Measurements from ENCODE around the gene ATP2B2.

Gene ATP2B2

DNA sequence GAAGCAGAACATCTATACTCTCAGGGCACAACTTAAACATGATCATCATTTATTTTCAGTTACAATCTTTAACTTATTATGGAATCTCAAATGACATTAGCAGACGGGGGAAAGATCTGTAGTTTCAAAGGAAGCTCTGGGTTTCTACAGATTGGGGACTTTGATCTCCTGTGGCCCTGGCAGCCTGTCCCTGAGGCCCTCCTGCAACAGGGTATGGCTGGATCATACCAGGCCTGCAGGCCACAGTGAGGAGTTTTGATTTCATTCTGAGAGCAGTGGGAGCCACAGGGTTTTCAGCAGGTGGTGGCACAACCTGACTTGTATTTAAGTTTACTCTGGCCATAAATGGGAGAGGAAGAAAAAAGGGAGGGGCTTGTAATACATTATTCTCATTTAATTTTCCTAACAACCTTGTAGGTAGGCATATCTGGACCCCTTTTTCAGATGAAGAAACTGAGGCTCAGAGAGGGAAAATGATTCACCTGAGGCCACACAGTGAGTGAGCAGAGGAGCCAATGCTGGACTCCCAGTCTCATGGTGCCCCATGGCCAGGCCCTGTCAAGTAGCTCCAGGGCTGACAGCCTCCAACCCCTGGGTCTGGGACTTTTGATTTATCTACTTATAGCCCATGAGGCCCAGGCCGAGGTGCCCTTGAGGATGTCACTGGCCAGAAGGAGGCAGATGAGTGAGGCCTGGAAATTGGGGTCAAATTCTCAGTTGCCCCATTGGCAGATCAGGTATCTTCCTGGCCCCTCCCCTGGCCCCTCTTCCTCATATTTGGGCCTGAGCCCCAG is 71.0 kb downstream of the ATP2B2 start:
- DNase-seq (ENCODE audit: low read depth in 1 of 2, low spot score in 1 of 2) = no peak

DNA sequence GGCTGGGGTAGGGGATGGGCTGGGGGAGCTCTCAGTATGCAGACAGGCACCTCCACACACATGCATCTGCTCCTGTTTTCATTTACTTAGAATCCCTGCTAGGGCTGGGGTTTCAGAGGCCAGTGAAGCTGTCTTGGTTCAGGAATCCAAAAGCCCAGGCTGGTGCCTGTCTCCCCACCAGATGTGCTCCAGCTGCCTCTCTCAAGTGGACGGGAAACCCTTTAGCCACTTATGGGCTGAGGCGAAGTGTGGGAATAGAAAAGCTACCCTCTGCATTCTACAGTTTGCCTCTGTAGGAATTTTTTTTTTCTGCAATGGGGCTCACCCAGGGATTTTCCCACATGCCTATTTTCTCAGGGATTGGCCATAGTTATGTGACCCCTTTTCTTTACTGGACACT is 72.5 kb downstream of the ATP2B2 start:
- DNase-seq (ENCODE audit: low read depth in 1 of 2, low spot score in 1 of 2) = no peak

DNA sequence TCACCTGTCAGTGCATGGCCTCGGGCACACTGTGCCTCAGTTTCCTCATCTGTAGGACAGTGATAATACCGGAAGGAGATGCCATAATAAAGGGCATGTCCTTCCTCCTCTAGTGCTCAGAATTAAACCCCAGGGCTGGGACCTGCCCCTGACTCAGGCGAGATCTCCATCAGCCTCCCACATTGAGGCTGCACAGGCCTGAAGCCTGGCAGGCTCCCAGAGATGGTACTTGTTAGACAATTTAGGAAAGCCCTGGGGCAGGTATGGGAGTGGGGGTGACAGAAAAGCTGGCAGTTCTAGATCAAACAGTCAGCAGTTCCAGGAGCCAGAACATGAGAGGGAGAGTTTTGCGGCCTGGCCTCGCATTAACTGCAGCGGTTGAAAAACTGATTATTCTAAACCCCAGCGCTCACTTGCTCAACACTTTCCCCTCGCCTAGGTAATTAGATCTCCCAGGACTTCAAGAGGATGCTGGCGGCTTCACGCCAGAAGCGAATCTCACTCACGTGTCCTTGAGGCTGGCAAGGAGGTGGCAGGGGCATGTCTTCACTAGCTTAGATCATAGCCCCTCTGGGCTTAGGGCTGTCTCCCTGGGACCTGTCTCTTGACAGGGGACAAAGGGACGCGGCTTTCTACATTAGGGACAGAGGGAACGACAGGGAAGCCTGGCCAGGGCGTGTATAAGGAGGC is 73.1 kb downstream of the ATP2B2 start:
- DNase-seq (ENCODE audit: low read depth in 1 of 2, low spot score in 1 of 2) = no peak

DNA sequence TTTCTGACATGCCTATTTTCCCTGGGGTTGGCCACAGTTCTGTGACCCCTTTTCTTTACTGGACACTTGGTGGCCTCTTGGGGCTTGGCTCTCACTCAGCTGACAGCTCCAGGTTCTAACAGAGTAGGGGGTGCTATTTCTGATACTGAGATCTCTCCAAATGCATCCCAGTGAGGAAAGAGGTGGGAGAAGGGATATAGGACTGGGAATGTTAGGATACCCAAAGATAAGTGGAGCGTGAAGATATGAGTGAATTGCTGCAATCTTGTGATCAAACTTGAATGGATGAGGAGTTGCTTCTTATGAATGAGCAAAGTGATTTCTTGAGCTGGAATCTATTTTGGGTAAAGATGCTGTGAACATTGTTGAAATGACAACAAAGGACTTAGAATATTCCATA is 74.6 kb downstream of the ATP2B2 start:
- no peak for DNase-seq (ENCODE audit: low read depth in 1 of 2, low spot score in 1 of 2)

DNA sequence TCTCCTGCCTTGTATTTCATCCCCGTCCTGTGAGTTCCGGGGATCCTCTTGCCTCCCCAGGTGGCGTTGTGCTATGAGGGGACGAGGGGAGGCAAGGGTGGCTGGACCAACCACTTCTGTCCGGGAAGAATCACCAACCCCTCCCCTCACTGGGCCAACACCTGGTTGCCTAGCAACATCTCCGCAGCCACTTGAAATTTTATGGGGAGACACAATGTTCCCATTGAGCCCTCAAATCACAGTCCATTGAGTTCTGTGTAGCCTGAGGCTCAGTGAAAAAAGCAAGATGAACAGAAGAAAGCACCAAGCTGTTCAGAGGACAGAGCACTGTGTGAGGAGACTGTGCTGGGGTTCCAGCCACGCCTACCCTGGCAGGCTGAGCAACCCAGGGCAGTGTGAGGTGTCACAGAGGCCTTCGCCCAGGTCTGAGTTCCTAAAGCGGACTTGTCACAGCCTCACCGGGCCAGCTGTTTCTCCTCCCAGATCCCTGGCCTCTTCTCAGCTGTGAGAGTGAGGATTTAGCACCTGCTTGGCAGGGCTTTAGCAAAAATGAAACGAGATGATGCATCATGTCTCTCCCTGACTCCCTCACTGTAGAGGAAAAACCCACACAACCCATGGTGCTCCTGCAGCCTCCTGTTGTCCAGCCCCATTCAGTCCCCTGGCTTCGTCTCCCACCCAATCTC is 76.8 kb downstream of the ATP2B2 start:
- DNase-seq (ENCODE audit: low read depth in 1 of 2, low spot score in 1 of 2) = no peak

DNA sequence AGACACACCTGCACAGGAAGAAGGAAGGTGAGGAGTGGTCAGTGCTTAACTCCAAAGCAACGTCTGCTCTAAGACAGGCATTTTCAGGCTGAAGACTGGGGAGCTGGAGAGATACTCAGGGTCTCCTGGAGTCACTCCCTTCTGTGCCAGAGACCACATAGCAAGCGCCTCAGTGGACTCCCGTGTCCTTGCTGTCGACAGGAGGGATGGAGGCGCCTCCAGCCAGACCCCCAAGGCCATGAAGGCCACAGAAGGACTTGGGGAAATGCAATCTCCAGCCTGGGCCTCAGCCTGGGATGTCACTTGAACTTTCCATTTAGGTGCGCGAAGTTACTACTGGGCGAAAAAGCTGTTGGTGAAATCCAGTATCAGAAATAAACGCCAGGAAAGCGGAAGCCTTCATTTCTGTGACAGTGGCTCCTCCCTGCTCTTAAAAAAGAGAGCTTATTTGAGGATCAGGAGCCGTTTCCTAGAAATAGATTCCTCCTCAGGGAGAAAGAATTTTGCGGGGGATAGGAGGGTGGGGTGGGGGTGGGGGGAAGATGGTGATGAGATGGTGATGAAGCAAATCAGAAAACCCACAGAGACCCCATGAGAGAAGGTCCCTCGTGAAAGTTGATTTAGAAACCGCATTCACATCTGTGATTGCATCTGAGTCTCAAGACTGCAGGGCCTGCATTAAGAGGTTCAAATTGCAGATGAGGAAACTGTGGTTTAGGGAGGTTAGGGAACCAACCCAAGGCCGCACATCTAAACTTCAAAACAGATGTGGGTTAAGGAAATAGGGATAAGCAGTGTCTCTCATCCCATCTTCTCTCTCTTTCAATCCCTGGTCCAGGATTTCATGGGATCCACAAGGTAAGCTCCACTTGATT is 78.8 kb downstream of the ATP2B2 start:
- DNase-seq (ENCODE audit: low read depth in 1 of 2, low spot score in 1 of 2) = no peak

DNA sequence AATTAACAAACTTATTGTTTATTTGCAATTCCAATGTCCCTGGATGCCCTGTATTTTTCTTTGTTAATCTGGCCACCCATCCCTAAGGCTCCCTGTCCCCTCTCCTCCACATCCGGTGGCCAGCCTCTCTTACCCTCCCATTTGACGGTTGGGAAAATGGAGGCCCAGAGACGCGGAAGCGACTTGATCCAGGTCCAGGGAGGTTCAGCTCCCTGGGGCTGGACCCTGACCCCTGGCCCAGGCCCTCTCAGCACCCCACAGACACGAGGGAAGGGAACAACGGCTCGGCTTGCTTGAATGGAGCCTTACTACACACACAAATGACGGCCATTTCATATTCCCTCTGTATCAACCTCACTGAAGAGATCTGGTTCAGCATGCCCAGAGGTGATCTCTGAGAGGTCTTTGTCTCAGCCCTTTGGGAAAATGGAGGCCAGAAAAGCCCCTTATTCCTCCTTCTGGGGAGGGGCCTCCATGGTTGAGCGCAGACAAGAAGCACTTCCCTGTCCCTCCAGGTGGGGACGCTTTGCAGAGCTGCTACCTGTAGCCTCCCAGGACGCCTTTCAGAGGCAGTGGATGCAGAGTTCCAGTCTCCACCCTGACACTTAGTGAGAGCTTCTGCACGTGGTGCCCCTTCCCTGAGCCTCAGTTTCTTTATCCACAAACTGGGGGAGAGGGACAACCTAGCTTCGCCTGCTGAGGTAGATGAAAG is 82.1 kb downstream of the ATP2B2 start:
- DNase-seq (ENCODE audit: low read depth in 1 of 2, low spot score in 1 of 2) = no peak

DNA sequence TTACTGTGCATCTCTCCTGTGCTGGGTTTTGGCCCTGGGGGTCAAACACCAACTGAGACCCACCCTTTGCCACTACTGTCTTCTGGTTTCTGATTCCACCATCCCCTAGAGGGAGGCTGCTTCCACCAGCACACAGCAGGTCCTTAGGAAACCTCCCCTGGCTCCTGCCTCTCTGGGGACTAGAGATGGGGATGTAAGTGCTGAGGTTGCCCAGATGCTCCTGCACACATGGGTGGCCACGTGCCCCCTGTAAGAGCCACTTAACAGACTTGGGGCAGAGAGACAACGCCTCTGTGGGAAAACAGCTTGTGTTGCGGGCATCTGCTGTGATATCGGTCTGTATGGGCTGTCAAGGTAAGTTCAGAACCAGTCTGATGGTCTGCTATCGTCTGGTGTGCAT is 83.4 kb downstream of the ATP2B2 start:
- DNase-seq (ENCODE audit: low read depth in 1 of 2, low spot score in 1 of 2) = no peak

DNA sequence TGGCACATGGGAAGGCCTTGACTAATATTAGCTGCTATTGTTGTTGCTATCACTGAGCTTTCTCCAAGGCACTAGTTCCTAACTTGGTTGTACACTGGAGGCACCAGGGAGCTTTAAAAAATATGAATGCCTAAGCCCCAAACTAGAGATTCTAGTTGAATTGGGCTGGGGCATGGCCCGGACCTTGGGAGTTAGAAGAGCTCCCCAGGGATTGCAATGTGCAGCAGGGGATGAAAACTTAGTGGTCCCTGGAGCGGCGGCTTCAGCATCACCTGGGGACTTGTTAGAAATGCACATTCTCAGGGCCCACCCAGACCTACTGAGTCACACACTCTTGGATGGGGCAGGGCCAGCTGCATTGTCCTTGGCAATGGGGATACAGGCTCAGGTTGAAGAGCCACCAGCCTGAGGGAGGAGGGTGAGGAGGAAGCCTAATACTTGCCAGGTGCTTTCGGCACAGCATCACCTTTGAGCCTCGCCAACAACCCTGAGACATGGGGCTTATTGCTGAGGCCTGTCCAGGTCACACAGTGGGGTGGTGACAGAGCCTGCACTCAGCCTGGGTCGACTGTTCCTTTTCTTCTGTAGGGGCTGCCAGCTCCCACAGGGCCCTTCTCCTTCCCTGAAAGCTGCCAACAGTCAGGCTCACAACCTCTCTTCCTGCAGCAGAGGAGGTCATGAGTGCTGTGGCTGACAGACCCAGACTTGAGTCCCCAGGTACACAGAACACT is 84.5 kb downstream of the ATP2B2 start:
- DNase-seq (ENCODE audit: low read depth in 1 of 2, low spot score in 1 of 2) = no peak

DNA sequence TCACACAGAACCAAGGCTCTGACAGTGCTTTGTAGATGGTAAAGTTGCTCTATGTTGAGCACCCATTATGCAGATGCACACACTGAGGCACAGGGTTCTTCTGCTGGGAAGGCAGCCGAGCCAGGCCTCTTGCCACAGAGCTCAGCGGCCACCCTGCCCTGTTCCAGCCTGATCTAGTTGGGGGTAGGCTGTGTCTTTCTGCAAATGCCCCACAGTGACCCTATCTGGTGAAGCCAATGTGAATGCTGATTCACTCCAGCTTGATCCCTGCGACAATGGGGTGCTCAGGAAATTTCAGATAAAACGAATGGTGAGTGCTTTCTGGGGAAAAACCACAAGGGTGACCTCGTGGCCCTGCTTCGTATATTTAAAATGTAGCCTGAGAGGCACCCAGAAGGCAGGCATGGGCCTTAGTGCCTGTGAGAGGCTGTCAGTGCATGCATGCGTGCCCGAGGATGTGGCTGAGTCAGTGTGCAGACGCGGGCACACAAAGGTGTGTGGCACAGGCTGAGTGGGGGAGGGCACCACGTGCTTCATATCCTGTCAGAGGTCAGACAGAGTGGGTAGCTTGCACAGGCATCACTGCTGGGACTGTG is 85.7 kb downstream of the ATP2B2 start:
- peak in 1 of 2 donors; percentile 6 for DNase-seq (ENCODE audit: low read depth in 1 of 2, low spot score in 1 of 2)

DNA sequence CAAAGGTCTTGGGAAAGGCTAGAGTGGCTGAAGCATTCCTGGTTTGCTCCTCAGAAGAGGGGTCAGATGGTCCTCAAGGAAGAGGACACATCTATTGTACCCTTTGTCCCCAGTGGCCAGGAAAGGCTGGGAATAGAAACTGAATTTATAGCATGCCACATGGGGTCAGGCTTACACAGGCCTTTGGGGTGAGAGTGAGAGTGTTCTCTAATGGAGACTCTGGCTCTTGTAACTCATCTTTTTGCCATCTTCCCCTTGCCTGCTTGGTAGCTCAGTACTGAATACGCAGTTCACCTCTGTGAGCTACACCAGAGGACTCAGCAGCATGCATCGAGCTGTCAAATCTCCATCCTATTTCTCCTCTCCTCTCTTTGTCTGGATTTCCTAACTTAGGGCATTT is 87.5 kb downstream of the ATP2B2 start:
- DNase-seq (ENCODE audit: low read depth in 1 of 2, low spot score in 1 of 2) = no peak

DNA sequence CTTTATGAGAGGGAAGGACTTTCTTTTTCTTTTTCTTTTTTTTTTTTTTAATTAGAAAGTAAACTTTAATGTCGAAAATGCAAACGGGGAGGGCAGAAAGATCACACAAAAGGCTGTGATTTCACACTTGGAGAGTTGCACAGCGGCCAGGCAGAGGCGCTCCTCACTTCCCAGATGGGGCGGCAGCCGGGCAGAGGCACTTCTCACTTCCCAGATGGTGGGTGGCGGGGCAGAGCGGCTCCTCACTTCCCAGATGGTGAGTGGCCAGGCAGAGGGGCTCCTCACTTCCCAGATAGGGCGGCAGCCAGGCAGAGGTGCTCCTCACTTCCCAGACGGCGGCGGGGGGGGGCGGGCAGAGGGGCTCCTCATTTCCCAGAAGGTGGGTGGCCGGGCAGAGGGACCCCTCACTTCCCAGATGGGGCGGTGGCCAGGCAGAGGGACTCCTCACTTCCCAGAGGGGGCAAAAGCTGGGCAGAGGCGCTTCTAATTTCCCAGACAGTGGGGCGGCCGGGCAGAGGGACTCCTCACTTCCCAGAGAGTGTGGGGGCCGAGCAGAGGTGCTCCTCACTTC is 88.6 kb downstream of the ATP2B2 start:
- no peak for DNase-seq (ENCODE audit: low read depth in 1 of 2, low spot score in 1 of 2)

DNA sequence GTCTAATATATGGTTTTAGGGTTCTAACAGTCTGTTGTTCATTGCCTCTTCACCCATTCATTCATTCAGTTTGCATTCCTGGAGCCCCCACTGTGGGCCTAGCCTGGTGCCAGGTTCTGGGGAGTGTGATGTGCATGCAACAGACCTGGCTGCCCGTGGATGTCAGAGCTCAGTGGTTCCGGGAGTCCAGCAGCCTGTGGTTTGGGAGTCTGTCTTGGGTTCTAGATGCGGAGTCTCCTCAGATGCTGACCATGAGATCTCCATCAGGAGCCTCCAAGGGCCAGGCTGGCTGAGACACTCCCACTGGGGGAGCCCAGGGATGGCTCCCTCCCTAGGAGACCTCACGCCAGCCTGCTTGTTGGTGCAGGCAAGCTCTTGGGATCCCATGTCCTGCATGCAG is 92.3 kb downstream of the ATP2B2 start:
- DNase-seq (ENCODE audit: low read depth in 1 of 2, low spot score in 1 of 2) = no peak

DNA sequence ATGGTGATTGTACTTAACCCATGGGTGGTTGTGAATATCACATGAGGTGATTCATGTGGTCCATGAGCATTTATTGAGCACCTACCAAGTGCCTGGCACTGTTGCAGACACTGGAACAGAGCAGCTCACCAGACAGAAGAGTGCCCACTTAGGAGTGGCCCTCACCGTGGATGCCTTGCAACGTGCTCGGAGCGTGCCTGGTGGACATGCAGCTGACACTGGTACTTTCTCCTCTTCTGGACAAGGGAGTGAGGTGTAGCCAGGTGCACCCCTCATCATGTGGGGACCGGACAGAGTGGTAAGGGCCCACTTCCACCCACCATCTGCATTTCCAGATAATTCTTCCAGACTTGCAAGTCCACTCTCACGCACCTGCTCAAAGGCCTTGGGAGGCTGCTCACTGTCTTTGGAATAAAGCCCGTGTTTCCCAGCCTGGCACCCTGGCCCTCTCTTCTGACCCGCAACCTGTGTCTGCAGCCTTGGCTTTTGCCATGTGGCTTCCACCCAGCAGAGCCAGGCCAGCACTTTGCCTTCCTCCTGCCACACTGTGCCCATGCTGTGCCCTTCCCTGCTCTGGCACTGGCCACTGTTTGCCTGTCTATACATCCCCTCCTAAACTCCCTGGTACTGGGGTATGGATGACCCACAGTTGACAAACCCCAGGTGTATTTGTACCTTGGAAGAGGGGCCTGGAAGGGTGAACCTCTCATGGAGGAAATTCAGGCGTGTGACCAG is 93.6 kb downstream of the ATP2B2 start:
- no peak for DNase-seq (ENCODE audit: low read depth in 1 of 2, low spot score in 1 of 2)

DNA sequence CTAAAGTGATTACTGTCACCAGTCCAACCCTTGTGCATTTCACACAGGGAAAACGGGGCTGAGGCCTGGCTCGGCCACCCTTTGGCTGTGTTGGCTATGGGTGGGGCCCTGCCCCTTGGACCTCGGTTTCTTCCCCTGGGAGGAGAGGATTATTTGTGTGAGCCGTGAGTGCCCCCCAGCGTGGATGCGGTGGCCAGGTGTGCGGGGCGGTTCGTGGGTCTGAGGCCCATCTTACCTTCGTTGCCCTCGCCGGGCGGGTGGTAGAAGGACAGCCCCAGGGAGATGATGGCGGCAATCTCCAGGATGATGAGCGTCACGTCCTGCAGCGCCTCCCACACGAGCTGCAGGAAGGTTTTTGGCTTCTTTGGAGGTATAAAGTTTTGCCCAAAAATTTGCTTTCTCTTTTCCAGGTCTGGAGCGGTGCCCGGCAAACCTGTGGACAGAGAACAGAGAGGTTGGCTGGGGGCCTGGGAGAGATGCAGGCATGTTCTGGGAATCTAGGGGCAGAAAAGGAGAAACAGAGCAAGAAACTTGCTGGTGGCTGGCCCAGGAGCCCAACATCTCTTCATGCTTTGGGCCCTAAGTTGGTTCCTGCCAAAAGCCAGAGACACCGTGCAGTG is 94.9 kb downstream of the ATP2B2 start:
- no peak for DNase-seq (ENCODE audit: low read depth in 1 of 2, low spot score in 1 of 2)

DNA sequence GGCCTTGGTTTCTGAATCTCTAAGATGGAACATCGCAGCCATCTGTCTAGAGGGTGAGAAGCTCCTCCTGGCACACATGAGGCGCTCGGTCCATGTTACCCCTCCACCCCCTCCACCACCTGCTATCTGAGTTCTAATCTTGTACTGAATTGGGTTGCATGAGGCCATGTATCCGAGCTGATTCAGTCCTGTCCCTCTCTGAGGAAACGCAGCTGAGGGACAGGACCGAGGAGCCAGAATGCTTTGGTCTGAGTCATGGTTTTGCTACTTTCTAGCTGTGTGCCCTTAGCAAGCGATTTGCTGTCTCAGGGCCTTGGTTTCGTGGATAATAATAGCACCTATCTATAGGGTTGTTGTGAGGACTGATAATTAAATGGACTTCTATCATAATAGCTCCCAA is 96.7 kb downstream of the ATP2B2 start:
- no peak for DNase-seq (ENCODE audit: low read depth in 1 of 2, low spot score in 1 of 2)

DNA sequence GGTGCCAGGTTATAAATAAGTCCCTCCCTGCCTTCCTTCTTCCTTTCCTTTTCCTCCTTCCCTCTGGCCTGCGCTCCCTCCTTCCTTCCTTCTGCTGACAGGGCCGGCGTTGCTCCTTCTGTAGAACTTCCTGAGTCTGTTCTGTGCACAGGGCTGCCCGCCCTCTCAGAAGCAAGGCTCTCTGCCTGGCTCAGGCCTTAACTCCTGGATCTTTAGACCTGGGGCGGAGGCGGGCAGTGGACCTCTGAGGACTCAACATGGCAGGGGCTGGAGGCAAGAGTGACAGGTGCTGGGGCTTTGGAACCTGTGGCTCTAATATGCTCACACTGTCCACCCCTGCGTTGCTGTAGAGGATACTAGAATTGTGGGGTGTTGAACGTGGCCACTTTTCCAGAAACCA is 98.0 kb downstream of the ATP2B2 start:
- DNase-seq (ENCODE audit: low read depth in 1 of 2, low spot score in 1 of 2) = no peak

DNA sequence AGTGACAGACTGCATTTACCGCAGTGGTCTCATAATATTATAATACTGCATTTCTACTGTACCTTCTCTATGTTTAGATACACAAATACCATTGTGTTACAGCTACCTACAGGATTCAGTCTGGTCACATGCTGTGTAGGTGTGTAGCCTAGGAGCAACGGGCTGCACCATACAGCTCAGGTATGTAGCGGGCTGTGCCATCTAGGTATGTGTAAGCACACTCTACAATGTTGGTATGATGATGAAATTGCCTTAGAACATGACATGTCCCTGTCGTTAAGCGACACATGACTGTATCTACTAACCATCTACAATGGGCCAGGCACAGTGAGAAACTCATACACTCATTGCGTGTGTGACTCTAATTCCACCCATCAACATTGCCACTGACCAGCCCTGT is 99.0 kb downstream of the ATP2B2 start:
- no peak for DNase-seq (ENCODE audit: low read depth in 1 of 2, low spot score in 1 of 2)

Measured in stimulated activated CD4-positive, alpha-beta T cell treated with anti-CD3 and anti-CD28 coated beads, Interleukin-15, amount 100 ng/mL, for 1 hour (primary cell).